ENCODE data around the gene AIM2.

AIM2 gene

DNA sequence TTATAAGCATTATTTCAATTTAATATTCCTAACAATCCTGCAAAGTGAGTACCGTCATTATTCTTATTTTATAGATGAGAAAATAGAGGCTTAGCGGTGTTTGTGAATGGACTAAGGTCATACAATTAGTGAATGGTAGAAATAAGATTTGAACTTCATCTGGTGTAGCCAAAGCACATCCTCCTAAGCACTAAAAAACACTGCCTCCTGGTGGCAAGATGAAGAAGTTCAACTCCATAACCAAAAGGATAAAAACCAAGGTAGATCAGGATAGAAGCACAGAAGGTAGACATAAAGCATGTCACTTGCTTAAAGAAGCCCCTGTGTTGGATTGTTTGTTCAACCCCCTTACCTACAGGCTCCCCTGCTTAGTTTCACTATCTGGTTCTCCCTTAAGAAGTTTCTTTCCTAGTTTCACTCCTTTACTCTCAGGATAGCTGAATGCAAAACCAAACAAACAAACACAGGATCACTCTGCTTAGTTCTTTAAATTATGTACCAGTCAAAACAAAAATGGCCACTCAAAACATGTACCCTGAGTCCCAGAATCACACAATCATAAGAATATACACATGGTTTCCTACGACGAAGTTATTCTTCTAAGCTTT is 12.7 kb upstream of the AIM2 start:
- DNase-seq (ENCODE audit: low read depth) = no peak

DNA sequence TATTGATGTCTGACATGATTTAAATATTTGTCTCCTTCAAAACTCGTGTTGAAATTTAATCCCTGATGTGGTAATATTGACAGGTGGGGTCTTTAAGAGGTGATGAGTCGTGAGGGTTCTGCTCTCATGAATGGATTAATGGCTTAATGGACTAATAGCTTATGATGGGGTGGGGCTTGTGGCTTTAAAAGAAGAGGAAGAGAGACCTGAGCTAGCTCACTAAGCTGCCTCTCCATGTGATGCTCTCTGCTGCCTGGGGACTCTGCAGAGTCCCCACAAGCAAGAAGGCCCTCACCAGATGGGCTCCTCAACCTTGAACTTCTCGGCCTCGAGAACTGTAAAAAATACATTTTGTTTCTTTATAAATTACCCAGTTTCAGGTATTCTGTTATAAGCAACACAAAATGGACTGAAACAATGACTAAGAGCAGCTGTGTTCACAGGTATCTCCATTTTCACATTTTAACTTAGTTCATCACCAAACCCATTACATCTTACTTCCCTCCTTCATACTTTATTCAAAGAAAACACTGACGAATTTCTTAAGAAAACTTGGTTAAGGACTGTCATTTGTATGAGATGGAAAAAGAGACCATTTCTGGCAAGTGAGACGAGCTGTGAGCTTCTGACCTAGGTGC is 12.1 kb upstream of the AIM2 start:
- TF ChIP-seq, protein P1, sequence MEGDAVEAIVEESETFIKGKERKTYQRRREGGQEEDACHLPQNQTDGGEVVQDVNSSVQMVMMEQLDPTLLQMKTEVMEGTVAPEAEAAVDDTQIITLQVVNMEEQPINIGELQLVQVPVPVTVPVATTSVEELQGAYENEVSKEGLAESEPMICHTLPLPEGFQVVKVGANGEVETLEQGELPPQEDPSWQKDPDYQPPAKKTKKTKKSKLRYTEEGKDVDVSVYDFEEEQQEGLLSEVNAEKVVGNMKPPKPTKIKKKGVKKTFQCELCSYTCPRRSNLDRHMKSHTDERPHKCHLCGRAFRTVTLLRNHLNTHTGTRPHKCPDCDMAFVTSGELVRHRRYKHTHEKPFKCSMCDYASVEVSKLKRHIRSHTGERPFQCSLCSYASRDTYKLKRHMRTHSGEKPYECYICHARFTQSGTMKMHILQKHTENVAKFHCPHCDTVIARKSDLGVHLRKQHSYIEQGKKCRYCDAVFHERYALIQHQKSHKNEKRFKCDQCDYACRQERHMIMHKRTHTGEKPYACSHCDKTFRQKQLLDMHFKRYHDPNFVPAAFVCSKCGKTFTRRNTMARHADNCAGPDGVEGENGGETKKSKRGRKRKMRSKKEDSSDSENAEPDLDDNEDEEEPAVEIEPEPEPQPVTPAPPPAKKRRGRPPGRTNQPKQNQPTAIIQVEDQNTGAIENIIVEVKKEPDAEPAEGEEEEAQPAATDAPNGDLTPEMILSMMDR (IDR thresholded peaks at IDR 0.05; ENCODE audit: low read depth, low read length, missing control alignments) = no peak
- DNase-seq (ENCODE audit: low read depth) = no peak

More for the DNA sequence above, 12.7 kb upstream of the AIM2 start:
- TF ChIP-seq, protein P1 (IDR thresholded peaks at IDR 0.05; ENCODE audit: low read depth, low read length, missing control alignments) = peak; percentile 84
- H3K4me3 ChIP-seq (ENCODE audit: low read depth, low read length) = no peak overlapping the region

DNA sequence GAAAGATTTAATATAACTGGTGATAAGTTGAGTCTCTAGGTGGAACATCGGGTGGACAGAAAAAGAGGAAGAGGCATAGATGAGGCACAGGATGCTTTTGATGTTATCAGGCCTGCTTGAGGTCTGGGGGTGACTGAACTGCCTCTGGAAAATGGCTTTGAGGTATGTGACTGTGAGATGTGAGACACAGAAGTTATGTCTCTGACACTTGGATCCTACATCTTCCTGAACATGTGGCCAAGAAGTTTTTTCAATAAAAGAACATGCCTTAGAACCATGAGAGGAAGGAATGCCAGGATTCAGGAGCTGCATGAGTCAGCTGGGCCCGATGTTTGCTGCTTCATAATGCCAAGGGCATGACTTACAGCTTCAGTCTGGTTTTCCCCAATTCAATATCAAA is 11.5 kb upstream of the AIM2 start:
- DNase-seq (ENCODE audit: low read depth) = no peak
- no peak overlapping the region for H3K4me3 ChIP-seq (ENCODE audit: low read depth, low read length)
- TF ChIP-seq, protein P1 (IDR thresholded peaks at IDR 0.05; ENCODE audit: low read depth, low read length, missing control alignments) = no peak

More for the DNA sequence above, 12.1 kb upstream of the AIM2 start:
- H3K4me3 ChIP-seq (ENCODE audit: low read depth, low read length) = no peak overlapping the region

DNA sequence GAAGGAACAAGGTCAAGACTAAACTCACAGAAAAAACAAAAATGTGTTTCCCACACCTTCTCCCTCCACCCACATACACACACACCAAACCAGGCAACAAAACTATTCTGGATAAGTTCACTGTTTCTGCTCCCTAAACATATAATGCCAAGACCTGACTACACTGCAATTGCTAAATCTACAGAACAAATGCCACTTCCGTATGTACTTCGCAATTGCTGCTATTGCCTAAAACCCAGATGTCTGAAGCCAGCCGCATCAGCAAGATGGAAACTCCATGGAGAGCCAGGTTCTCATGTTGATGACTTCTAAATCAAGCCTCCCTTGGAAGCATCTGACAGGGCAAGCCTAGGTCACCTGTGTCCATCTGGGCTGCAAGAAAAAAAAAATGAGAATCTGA is 8.3 kb upstream of the AIM2 start:
- no peak for DNase-seq (ENCODE audit: low read depth)
- H3K4me3 ChIP-seq (ENCODE audit: low read depth, low read length) = no peak overlapping the region
- TF ChIP-seq, protein P1 (IDR thresholded peaks at IDR 0.05; ENCODE audit: low read depth, low read length, missing control alignments) = no peak

DNA sequence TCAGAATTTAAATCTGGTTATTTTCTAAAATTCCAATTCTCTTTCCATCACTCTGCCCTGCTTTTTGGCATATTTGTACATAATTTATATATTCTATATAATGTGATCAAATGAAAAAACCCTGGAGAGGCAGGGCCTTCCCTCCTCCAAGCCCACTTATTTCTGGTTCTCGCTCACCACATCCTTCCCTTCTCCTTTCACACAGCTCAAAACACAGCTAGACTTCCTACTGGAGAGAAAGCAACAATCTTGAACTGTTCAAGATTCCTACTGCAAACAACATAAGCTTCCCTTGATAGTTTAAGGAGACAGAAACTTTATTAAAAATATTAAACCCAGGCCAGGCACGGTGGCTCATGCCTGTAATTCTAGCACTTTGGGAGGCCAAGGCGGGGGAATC is 7.6 kb upstream of the AIM2 start:
- H3K4me3 ChIP-seq (ENCODE audit: low read depth, low read length) = no peak overlapping the region
- DNase-seq (ENCODE audit: low read depth) = no peak
- TF ChIP-seq, protein P1 (IDR thresholded peaks at IDR 0.05; ENCODE audit: low read depth, low read length, missing control alignments) = no peak

DNA sequence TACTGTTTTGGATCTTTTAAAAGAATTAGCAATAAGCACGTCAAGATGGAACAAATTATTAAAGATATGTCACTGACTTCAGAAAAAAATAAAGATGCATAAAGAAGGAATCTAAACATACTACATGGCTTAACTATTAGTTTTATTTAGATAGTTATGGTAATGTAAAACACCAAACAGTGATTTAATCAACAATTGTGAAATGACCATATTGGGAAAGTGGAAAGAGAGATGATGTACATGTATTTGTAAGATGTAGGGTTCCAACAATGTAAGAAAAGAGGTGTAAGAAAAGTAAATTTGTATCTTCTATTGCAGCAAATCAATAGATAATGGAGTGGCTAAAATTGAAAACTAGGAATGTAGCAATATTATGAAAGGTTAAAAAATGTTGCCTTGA is 6.4 kb upstream of the AIM2 start:
- H3K4me3 ChIP-seq (ENCODE audit: low read depth, low read length) = no peak overlapping the region
- TF ChIP-seq, protein P1 (IDR thresholded peaks at IDR 0.05; ENCODE audit: low read depth, low read length, missing control alignments) = no peak
- DNase-seq (ENCODE audit: low read depth) = no peak

DNA sequence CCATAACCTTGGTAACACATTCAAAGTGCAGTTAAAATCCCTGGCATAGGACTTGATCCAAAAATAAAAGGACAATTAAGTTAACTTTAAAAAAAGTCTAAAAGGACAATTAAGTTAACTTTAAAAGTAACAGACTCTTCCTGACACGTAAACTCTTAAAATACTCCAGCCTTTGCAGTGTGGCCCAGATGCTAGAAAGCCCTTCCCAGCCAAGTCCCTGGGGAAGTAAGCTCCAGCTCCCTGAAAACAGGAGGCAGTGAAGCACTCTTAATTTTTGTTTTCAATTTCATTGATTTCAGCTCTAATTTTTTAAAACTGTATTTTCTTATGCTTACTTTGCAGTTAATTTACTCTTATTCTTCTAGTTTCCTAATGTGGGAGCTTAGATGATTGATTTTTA is 5.1 kb upstream of the AIM2 start:
- H3K4me3 ChIP-seq (ENCODE audit: low read depth, low read length) = no peak overlapping the region
- TF ChIP-seq, protein P1 (IDR thresholded peaks at IDR 0.05; ENCODE audit: low read depth, low read length, missing control alignments) = no peak
- DNase-seq (ENCODE audit: low read depth) = no peak

Data from GM12864 (cell line).